K562 (cell line): ENCODE results near the gene ROM1. TPM values are rescaled to one million over a fixed set of nuclear protein-coding genes. Genes with fewer than 3 reads are reported as not detected.
A peak's percentile ranks its signal among the peaks of the same experiment; 100 is the strongest.

Source experiments
- BRD4 ChIP-seq: fragments of 200-600 bp; sonication (generic); IDR thresholded peaks from 2 replicates; pipeline ENCODE4 v1.6.1; 2017; ENCODE audit warnings: inconsistent platforms
- CEBPG ChIP-seq, 3 experiments: fragments of 200-800 bp in 1 of 3; sonication (Bioruptor generic) in 1 of 3; sonication (generic) in 1 of 3; formaldehyde crosslinking in 1 of 3; IDR thresholded peaks in 2 of 3; conservative IDR thresholded peaks in 1 of 3; 2 replicates each; pipeline versions ENCODE4 v1.6.1 to v1.8.0; 2016 to 2022; ENCODE audit warnings: missing compliant biosample characterization in 2 of 3, missing genetic modification characterization in 2 of 3, mild to moderate bottlenecking in 1 of 3, missing genetic modification reagents in 1 of 3
- CREB3 ChIP-seq: fragments of 450-650 bp; conservative IDR thresholded peaks from 2 replicates; pipeline ENCODE4 v1.6.1; 2016; ENCODE audit warnings: missing genetic modification characterization, low read depth, mild to moderate bottlenecking, missing compliant biosample characterization, moderate library complexity
- FOXJ2 ChIP-seq: fragments of 200-800 bp; sonication (Bioruptor generic); IDR thresholded peaks from 2 replicates; pipeline ENCODE4 v1.6.1; 2016; ENCODE audit warnings: missing genetic modification characterization, missing compliant biosample characterization
- HDAC2 ChIP-seq: fragments of 450-650 bp; IDR thresholded peaks from 2 replicates; pipeline ENCODE4 v1.6.1; 2016; ENCODE audit warnings: mild to moderate bottlenecking
- HINFP ChIP-seq: fragments of 450-650 bp; conservative IDR thresholded peaks from 2 replicates; pipeline ENCODE4 v1.6.1; 2016; ENCODE audit warnings: missing genetic modification characterization, low read depth, mild to moderate bottlenecking, control low read depth, missing compliant biosample characterization
- MAFG ChIP-seq: fragments of 450-650 bp; conservative IDR thresholded peaks from 2 replicates; pipeline ENCODE4 v1.6.1; 2016; ENCODE audit warnings: missing genetic modification characterization, missing compliant biosample characterization
- MTA1 ChIP-seq: fragments of 450-650 bp; IDR thresholded peaks from 2 replicates; pipeline ENCODE4 v1.6.1; 2017; ENCODE audit warnings: borderline replicate concordance
- NCOA6 ChIP-seq: fragments of 450-650 bp; IDR thresholded peaks from 2 replicates; pipeline ENCODE4 v1.6.1; 2017; ENCODE audit warnings: mild to moderate bottlenecking
- PBX2 ChIP-seq, 2 experiments: IDR thresholded peaks in 1 of 2; conservative IDR thresholded peaks in 1 of 2; 2 replicates each; pipeline ENCODE4 v1.6.1; 2016; ENCODE audit warnings: low read depth in 2 of 2, mild to moderate bottlenecking in 1 of 2, missing compliant biosample characterization in 1 of 2, missing genetic modification characterization in 1 of 2, moderate library complexity in 1 of 2
- PHF20 ChIP-seq: fragments of 450-650 bp; IDR thresholded peaks from 2 replicates; pipeline ENCODE4 v1.6.1; 2018; ENCODE audit not compliant: partially characterized antibody
- TAF7 ChIP-seq: fragments of 450-650 bp; IDR thresholded peaks from 2 replicates; pipeline ENCODE4 v1.6.1; 2016; ENCODE audit warnings: missing genetic modification characterization, missing compliant biosample characterization
- TBP ChIP-seq: optimal IDR thresholded peaks from 2 replicates; pipeline ENCODE3; 2011; ENCODE audit warnings: low read depth, low read length, improper control_type of control experiment
- TCF15 ChIP-seq: fragments of 250-450 bp; sonication (Bioruptor Pico); IDR thresholded peaks from 2 replicates; pipeline ENCODE4 v1.8.0; 2022; ENCODE audit warnings: moderate library complexity, mild to moderate bottlenecking, inconsistent platforms
- THAP12 ChIP-seq: fragments of 250-450 bp; sonication (Bioruptor Pico); IDR thresholded peaks from 2 replicates; pipeline ENCODE4 v1.9.0; 2021; ENCODE audit warnings: mild to moderate bottlenecking, inconsistent platforms
- TSC22D4 ChIP-seq: fragments of 450-650 bp; IDR thresholded peaks from 2 replicates; pipeline ENCODE4 v1.6.1; 2016; ENCODE audit warnings: missing genetic modification characterization, missing biosample characterization, control low read depth
- ZNF445 ChIP-seq: fragments of 250-450 bp; sonication (Bioruptor Pico); IDR thresholded peaks from 2 replicates; pipeline ENCODE4 v1.4.0; 2020; ENCODE audit warnings: low read depth, mild to moderate bottlenecking, moderate library complexity
- ZNF717 ChIP-seq: fragments of 250-450 bp; sonication (Bioruptor Pico); IDR thresholded peaks from 2 replicates; pipeline ENCODE4 v1.5.0; 2021
- ZNF785 ChIP-seq: fragments of 250-450 bp; sonication (Bioruptor Pico); IDR thresholded peaks from 2 replicates; pipeline ENCODE4 v1.4.0; 2020; ENCODE audit warnings: mild to moderate bottlenecking
- polyA plus RNA-seq, 8 experiments: library from polyadenylated mRNA; depleted of rRNA in 4 of 8; stranded (reverse) in 5 of 8; unstranded in 3 of 8; fragments of >200 nt; fragmentation: Nextera tagmentation in 2 of 8; fragmentation: Illumina TruSeq in 1 of 8; extraction: Ambion mirVana in 2 of 8; extraction: Trizol in 1 of 8; gene quantifications; 2 replicates each; pipeline versions ENCODE4 v1.2.1 to v1.2.3, GENCODE V29; 2011 to 2014; ENCODE audit warnings: inconsistent platforms in 1 of 8, missing spikeins in 1 of 8
- total RNA-seq, 7 experiments: library from RNA; depleted of rRNA in 6 of 7; stranded (reverse); fragments of >200 nt in 6 of 7; fragmentation: Illumina TruSeq in 2 of 7; extraction: Trizol in 2 of 7; gene quantifications; 2 replicates each; pipeline versions ENCODE4 v1.2.1 to v1.2.3, GENCODE V29; 2011 to 2021; ENCODE audit warnings: low replicate concordance in 1 of 7

Gene ROM1
- total and polyA plus RNA-seq, 9 of the 15 experiments (the other 6 are each of a cell fraction or from before 2014, with no cell fraction given): 0.75 to 4.0 (median 2.6) TPM

GRCh38 chr11:62621567-62622470 lies 8.8 kb downstream of the ROM1 start, which contains the start of gene B3GAT3 (continued):
- TF ChIP-seq PBX2 (CRISPR knock-in tag; IDR thresholded peaks at IDR 0.05; ENCODE audit: low read depth) (no peak), PBX2 (tag; conservative IDR thresholded peaks at IDR 0.05; ENCODE audit: low read depth) (no peak), ZNF785 (CRISPR knock-in tag) (no peak), HINFP (no peak), MAFG (tag) (no peak), PHF20 (peak; percentile 86), ZNF445 (CRISPR knock-in tag) (no peak), TSC22D4 (tag) (no peak), CEBPG (CRISPR knock-in tag; IDR thresholded peaks at IDR 0.05) (peak; percentile 79), CEBPG (tag; conservative IDR thresholded peaks at IDR 0.05 in 1 of 2, IDR thresholded peaks at IDR 0.05 in 1 of 2) (peak; percentile 95), NCOA6 (no peak), TCF15 (0 out of 2 replicates have a peak, but pooled peaks have one; percentile 17), THAP12 (peak; percentile 74; the same call in 1 of the 2 replicates), HDAC2 (peak; percentile 82), FOXJ2 (no peak), ZNF717 (CRISPR knock-in tag) (no peak), CREB3 (tag) (peak; percentile 81), MTA1 (peak; percentile 66; the same call in 1 of the 2 replicates), BRD4 (no peak), TBP (peak; percentile 50), TAF7 (no peak)
